ENCODE measurements around the gene ZSCAN20. TPM values are rescaled to one million over a fixed set of nuclear protein-coding genes. Genes with fewer than 3 reads are reported as not detected.

Gene ZSCAN20
- total RNA-seq, 4 donors from 2014 or later = 5.1 to 8.2 (median 7.0) TPM

DNA sequence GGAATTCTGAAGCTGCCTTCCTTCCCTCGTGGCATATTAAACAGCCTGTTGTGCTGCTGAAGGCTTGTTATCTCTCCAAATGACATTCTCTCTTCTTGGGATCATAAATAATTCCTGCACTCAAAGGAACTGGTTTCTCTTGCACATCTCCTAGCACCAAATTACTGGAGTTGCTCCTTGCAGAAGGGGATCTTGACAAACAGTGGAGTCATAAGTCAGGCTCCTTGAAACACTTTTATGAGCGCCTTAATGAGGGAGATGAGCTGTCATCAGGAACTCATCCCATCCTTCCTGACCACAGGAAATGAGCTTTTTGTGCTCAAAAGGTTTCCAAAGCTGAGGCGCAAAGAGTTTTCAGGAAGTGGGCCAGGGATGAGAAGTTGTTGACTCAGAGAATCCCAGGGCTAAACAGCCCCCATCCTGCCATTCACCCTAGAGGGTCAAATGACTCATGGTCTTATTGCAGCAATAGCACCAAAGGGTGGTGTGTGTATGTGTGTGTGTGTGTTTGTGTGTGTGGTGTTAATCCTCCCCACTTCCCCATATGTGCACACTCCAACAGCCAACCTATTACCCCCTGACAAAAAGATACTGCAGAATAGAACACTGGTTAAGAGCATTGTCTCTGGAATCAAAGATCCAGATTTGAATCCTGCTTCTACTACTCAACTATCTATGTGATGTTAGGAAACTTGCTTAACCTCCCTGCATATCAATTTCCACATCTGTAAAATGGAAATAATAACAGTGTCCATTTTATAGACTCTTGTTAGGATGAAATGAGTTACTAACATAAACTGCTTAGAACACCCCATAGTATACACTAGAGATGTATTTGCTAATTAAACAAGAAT is 38.7 kb upstream of the ZSCAN20 start:
- TF ChIP-seq POLR2A (IDR thresholded peaks at IDR 0.05) = no peak
- TF ChIP-seq, protein P1, sequence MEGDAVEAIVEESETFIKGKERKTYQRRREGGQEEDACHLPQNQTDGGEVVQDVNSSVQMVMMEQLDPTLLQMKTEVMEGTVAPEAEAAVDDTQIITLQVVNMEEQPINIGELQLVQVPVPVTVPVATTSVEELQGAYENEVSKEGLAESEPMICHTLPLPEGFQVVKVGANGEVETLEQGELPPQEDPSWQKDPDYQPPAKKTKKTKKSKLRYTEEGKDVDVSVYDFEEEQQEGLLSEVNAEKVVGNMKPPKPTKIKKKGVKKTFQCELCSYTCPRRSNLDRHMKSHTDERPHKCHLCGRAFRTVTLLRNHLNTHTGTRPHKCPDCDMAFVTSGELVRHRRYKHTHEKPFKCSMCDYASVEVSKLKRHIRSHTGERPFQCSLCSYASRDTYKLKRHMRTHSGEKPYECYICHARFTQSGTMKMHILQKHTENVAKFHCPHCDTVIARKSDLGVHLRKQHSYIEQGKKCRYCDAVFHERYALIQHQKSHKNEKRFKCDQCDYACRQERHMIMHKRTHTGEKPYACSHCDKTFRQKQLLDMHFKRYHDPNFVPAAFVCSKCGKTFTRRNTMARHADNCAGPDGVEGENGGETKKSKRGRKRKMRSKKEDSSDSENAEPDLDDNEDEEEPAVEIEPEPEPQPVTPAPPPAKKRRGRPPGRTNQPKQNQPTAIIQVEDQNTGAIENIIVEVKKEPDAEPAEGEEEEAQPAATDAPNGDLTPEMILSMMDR (IDR thresholded peaks at IDR 0.05) = no peak
- Histone ChIP-seq H3K4me3 (replicated peaks in 1 of 3) (no peak overlapping the region), H3K4me1 (peaks cover 7 to 11% of the 10 kb centered on the region in 2 donors), H3K27ac (no peak overlapping the region), H3K36me3 (no peaks in the 10 kb centered on the region), H3K27me3 (no peaks in the 10 kb centered on the region), H3K9me3 (no peaks in the 10 kb centered on the region)
- 47 to 61% methylated on average over 3 of the region's 3 CpGs for WGBS, 2 donors
- intact Hi-C loops (cut with DNase I) = loop anchor here (5.0 kb wide), 1 partner anchor 61 kb away; no protein-coding TSS in a partner anchor
- peak in 1 of 2 donors; percentile 19 for DNase-seq

DNA sequence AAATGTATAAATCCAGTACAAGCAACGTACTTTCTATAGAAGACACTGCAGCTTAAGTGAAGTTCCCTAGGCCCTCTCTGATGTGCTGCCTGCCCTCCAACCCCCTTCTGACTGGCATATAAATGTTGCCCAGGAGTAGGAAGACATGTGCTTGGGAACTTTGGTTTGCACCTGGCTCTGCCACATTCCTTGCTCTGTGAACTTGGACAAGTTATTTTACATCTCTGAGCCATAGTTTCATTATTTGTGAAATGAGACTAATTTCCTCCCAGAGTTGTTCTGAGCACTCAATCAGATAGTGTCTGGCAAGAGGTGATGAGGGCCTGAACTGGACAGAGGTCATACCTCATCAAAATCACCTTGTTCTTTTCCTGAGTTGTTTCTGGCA is 38.1 kb upstream of the ZSCAN20 start:
- no peaks in the 10 kb centered on the region for H3K27me3 ChIP-seq
- H3K36me3 ChIP-seq = no peaks in the 10 kb centered on the region
- no peak for DNase-seq
- no peak for TF ChIP-seq POLR2A (IDR thresholded peaks at IDR 0.05)
- TF ChIP-seq, protein P1 (IDR thresholded peaks at IDR 0.05) = no peak
- H3K9me3 ChIP-seq = no peaks in the 10 kb centered on the region
- WGBS, 2 donors = 92 to 94% methylated on average over 1 of the region's 1 CpG
- H3K4me1 ChIP-seq = peaks cover 7 to 8% of the 10 kb centered on the region in 2 donors
- H3K4me3 ChIP-seq (replicated peaks in 1 of 3) = no peak overlapping the region
- no peak overlapping the region for H3K27ac ChIP-seq
- intact Hi-C loops (cut with DNase I) = loop anchor here (5.0 kb wide), 1 partner anchor 62 kb away; no protein-coding TSS in a partner anchor

DNA sequence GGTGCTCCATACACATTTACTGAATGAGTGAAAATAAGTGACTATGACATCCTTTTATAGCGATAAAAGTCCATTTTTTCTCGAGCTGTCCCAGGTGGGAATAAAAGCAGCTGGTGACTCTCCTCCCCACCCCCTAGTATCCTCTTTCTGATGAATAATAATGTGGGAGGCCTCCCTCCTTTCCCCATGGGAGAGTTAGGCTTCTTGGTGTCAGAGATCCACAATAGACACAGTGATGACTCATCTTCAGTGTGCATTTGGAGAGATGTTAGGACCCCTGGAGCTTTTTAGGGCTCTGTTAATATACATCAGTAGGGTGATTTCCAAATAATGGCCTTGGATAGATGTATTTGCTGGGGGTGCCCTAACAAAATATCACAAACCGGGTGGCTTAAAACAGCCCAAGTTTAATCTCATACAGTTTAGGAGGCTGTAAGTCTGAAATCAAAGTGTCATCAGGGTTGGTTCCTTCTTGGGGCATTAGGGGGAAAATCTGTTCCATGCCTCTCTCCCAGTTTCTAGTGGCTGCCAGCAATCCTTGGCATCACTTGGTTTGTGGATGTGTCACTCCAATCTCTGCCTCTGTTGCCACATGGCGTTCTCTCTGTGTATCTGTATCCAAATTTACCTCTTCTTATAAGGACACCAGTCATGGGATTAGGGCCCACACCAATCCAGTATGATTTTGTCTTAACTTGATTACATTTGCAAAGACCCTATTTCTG is 37.2 kb upstream of the ZSCAN20 start:
- TF ChIP-seq, protein P1 (IDR thresholded peaks at IDR 0.05) = no peak
- no peak for TF ChIP-seq POLR2A (IDR thresholded peaks at IDR 0.05)
- Histone ChIP-seq H3K36me3 (no peaks in the 10 kb centered on the region), H3K9me3 (no peaks in the 10 kb centered on the region), H3K4me1 (no peaks in the 10 kb centered on the region), H3K27me3 (no peaks in the 10 kb centered on the region), H3K4me3 (replicated peaks in 1 of 3) (no peak overlapping the region), H3K27ac (no peak overlapping the region)
- WGBS, 2 donors = 70 to 82% methylated on average over 4 of the region's 4 CpGs
- DNase-seq = no peak
- intact Hi-C loops (cut with DNase I) = no loop called here

DNA sequence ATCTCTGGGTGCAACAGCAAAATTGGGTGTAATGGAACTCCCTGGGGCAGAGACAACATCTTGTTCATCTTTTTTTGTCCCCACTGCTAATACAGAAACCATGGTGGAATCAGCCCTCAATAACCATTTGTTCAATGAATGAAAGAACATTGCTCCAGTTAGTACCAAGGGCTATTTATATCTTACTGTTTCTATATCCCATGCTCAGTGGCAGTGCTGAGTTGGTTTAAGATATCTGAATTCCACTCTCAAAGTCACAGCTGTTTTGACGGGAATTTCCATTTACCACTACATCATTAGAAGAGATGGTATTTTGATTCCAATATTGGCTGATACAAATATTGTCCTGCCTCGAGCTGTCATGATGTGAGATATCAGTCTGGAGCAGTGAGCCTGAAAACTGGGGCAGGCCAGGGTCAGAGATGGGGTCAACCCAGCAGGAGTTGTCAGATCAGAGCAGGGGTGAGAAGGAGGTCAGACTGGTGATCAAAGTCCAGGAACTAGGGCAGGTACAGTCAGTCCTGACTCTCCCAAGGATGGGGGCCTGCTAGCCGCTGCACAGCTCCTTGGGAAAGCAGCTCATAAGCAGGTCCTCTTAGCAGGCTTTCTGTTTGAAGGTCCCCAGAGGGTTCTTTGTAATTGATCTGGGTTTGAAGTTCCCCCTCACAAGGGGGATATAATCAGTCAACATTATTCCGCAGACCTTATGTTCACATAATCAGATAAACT is 35.7 kb upstream of the ZSCAN20 start:
- no peaks in the 10 kb centered on the region for H3K9me3 ChIP-seq
- no peak for DNase-seq
- H3K27me3 ChIP-seq = no peaks in the 10 kb centered on the region
- TF ChIP-seq, protein P1 (IDR thresholded peaks at IDR 0.05) = no peak
- TF ChIP-seq POLR2A (IDR thresholded peaks at IDR 0.05) = no peak
- H3K4me3 ChIP-seq (replicated peaks in 1 of 3) = no peak overlapping the region
- 88 to 96% methylated on average over 4 of the region's 4 CpGs for WGBS, 2 donors
- H3K36me3 ChIP-seq = no peaks in the 10 kb centered on the region
- H3K27ac ChIP-seq = no peak overlapping the region
- intact Hi-C loops (cut with DNase I) = no loop called here
- no peaks in the 10 kb centered on the region for H3K4me1 ChIP-seq
